HL-60 (cell line): Measurements from ENCODE around the gene TMEM129.

Experiments
- DNase-seq, 2 experiments: peaks; one replicate each; pipeline ENCODE4 v3.0.0-alpha.2; 2010 to 2020; ENCODE audit warnings: low read depth in 1 of 2, low spot score in 1 of 2
- H3K27ac ChIP-seq: fragments of 250-450 bp; sonication (Bioruptor Pico); replicated peaks from 2 replicates; pipeline ENCODE4 v1.5.1; 2020; ENCODE audit warnings: mild to moderate bottlenecking, moderate library complexity
- H3K27me3 ChIP-seq: fragments of 250-450 bp; sonication (Bioruptor Pico); 2 replicates; pipeline ENCODE4 v1.5.1; 2021; ENCODE audit warnings: mild to moderate bottlenecking, moderate library complexity; ENCODE audit not compliant: insufficient read depth, poor library complexity, severe bottlenecking
- H3K4me3 ChIP-seq: replicated peaks from 2 replicates; pipeline ENCODE4 v1.5.1; 2011; ENCODE audit warnings: mild to moderate bottlenecking, control low read depth, low read length; ENCODE audit not compliant: insufficient read depth
- GABPA ChIP-seq: IDR thresholded peaks from 2 replicates; pipeline ENCODE4 v1.6.1; 2012; ENCODE audit warnings: low read depth
- POLR2AphosphoS5 ChIP-seq: IDR thresholded peaks from 2 replicates; pipeline ENCODE4 v1.6.1; 2012; ENCODE audit warnings: low read depth
- REST ChIP-seq: IDR thresholded peaks from 2 replicates; pipeline ENCODE4 v1.6.1; 2012; ENCODE audit warnings: low read depth; ENCODE audit not compliant: insufficient replicate concordance
- SPI1 ChIP-seq: IDR thresholded peaks from 2 replicates; pipeline ENCODE4 v1.6.1; 2012; ENCODE audit warnings: low read depth, mild to moderate bottlenecking, borderline replicate concordance
- TF ChIP-seq, protein P1 (sequence below): IDR thresholded peaks from one replicate; pipeline ENCODE4 v1.5.1; 2011; ENCODE audit warnings: low read length, control low read depth, inconsistent platforms; ENCODE audit not compliant: insufficient read depth

The TMEM129 gene

GRCh38 chr4:1763550-1764080 is 42.5 kb upstream of the TMEM129 start:
- Histone ChIP-seq H3K27me3 (peaks cover 30% of the 10 kb centered on the region), H3K4me3 (no peak overlapping the region), H3K27ac (no peak overlapping the region)
- TF ChIP-seq, protein P1, sequence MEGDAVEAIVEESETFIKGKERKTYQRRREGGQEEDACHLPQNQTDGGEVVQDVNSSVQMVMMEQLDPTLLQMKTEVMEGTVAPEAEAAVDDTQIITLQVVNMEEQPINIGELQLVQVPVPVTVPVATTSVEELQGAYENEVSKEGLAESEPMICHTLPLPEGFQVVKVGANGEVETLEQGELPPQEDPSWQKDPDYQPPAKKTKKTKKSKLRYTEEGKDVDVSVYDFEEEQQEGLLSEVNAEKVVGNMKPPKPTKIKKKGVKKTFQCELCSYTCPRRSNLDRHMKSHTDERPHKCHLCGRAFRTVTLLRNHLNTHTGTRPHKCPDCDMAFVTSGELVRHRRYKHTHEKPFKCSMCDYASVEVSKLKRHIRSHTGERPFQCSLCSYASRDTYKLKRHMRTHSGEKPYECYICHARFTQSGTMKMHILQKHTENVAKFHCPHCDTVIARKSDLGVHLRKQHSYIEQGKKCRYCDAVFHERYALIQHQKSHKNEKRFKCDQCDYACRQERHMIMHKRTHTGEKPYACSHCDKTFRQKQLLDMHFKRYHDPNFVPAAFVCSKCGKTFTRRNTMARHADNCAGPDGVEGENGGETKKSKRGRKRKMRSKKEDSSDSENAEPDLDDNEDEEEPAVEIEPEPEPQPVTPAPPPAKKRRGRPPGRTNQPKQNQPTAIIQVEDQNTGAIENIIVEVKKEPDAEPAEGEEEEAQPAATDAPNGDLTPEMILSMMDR, result no peak
- TF ChIP-seq REST (no peak), POLR2AphosphoS5 (no peak), GABPA (no peak)
- peak in 1 of 2 experiments; percentile 17 for DNase-seq

- no peak for DNase-seq
- Histone ChIP-seq H3K4me3 (no peak overlapping the region), H3K27me3 (peaks cover 30% of the 10 kb centered on the region), H3K27ac (no peak overlapping the region)
- TF ChIP-seq SPI1, result no peak
- TF ChIP-seq GABPA, result no peak
- TF ChIP-seq POLR2AphosphoS5, result no peak
- TF ChIP-seq, protein P1, result no peak
- TF ChIP-seq REST, result no peak
Observed at GRCh38 chr4:1763070-1763549, 42.0 kb upstream of the TMEM129 start.

- H3K4me3 ChIP-seq, result no peak overlapping the region
- H3K27me3 ChIP-seq, result peaks cover 30% of the 10 kb centered on the region
- H3K27ac ChIP-seq, result no peak overlapping the region
- TF ChIP-seq, protein P1, result no peak
- no peak for TF ChIP-seq GABPA
- TF ChIP-seq REST, result no peak
- no peak for TF ChIP-seq POLR2AphosphoS5
- DNase-seq, result no peak
Observed at GRCh38 chr4:1762264-1763010, 41.3 kb upstream of the TMEM129 start.
